Measurements from ENCODE around the gene CDK14.

- TF ChIP-seq CTCF (IDR thresholded peaks at IDR 0.05; ENCODE audit: low read length) (peak; percentile 48), EZH2 (optimal IDR thresholded peaks at IDR 0.05; ENCODE audit: low read depth, low read length) (no peak)
Measured at GRCh38 chr7:90749774-90750173, 153.7 kb downstream of the CDK14 start.
